ENCODE results near the gene PTPRM.

GRCh38 chr18:7750095-7750663 lies 183.1 kb downstream of the PTPRM start:
- TF ChIP-seq EP300 (IDR thresholded peaks at IDR 0.05) = no peak
- TF ChIP-seq, protein P1, sequence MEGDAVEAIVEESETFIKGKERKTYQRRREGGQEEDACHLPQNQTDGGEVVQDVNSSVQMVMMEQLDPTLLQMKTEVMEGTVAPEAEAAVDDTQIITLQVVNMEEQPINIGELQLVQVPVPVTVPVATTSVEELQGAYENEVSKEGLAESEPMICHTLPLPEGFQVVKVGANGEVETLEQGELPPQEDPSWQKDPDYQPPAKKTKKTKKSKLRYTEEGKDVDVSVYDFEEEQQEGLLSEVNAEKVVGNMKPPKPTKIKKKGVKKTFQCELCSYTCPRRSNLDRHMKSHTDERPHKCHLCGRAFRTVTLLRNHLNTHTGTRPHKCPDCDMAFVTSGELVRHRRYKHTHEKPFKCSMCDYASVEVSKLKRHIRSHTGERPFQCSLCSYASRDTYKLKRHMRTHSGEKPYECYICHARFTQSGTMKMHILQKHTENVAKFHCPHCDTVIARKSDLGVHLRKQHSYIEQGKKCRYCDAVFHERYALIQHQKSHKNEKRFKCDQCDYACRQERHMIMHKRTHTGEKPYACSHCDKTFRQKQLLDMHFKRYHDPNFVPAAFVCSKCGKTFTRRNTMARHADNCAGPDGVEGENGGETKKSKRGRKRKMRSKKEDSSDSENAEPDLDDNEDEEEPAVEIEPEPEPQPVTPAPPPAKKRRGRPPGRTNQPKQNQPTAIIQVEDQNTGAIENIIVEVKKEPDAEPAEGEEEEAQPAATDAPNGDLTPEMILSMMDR (IDR thresholded peaks at IDR 0.05) = no peak

Measured in esophagus muscularis mucosa (tissue), 3 donors.